ENCODE results near the gene RCBTB2.
A peak's percentile ranks its signal among the peaks of the same experiment; 100 is the strongest.

RCBTB2 gene

GRCh38 chr13:48564056-48564455 lies 31.2 kb upstream of the RCBTB2 start:
- DNase-seq (ENCODE audit: extremely low read depth in 1 of 2, low read depth in 1 of 2): no peak

- DNase-seq (ENCODE audit: extremely low read depth in 1 of 2, low read depth in 1 of 2): no peak
Observed at GRCh38 chr13:48563626-48564025, 30.7 kb upstream of the RCBTB2 start.

- peak; percentile 20 to 61 for DNase-seq (ENCODE audit: extremely low read depth in 1 of 2, low read depth in 1 of 2)
Observed at GRCh38 chr13:48562296-48563066, 29.6 kb upstream of the RCBTB2 start.

- no peak for DNase-seq (ENCODE audit: extremely low read depth in 1 of 2, low read depth in 1 of 2)
Observed at GRCh38 chr13:48561466-48562235, 28.8 kb upstream of the RCBTB2 start.

GRCh38 chr13:48560657-48561337 lies 27.9 kb upstream of the RCBTB2 start:
- no peak for DNase-seq (ENCODE audit: extremely low read depth in 1 of 2, low read depth in 1 of 2)

- DNase-seq (ENCODE audit: extremely low read depth in 1 of 2, low read depth in 1 of 2): no peak
Observed at GRCh38 chr13:48559638-48560320, 26.9 kb upstream of the RCBTB2 start.

- no peak for DNase-seq (ENCODE audit: extremely low read depth in 1 of 2, low read depth in 1 of 2)
Observed at GRCh38 chr13:48556817-48557216, 23.9 kb upstream of the RCBTB2 start.

GRCh38 chr13:48555441-48555840 lies 22.6 kb upstream of the RCBTB2 start:
- no peak for DNase-seq (ENCODE audit: extremely low read depth in 1 of 2, low read depth in 1 of 2)

GRCh38 chr13:48551329-48551728 lies 18.4 kb upstream of the RCBTB2 start:
- no peak for DNase-seq (ENCODE audit: extremely low read depth in 1 of 2, low read depth in 1 of 2)

- DNase-seq (ENCODE audit: extremely low read depth in 1 of 2, low read depth in 1 of 2): no peak
Observed at GRCh38 chr13:48549658-48550057, 16.8 kb upstream of the RCBTB2 start.

GRCh38 chr13:48547663-48548092 lies 14.8 kb upstream of the RCBTB2 start:
- no peak for DNase-seq (ENCODE audit: extremely low read depth in 1 of 2, low read depth in 1 of 2)

- DNase-seq (ENCODE audit: extremely low read depth in 1 of 2, low read depth in 1 of 2): no peak
Observed at GRCh38 chr13:48545608-48546007, 12.7 kb upstream of the RCBTB2 start.

GRCh38 chr13:48542581-48543341 lies 9.9 kb upstream of the RCBTB2 start:
- DNase-seq (ENCODE audit: extremely low read depth in 1 of 2, low read depth in 1 of 2): no peak

- no peak for DNase-seq (ENCODE audit: extremely low read depth in 1 of 2, low read depth in 1 of 2)
Observed at GRCh38 chr13:48542138-48542537, 9.3 kb upstream of the RCBTB2 start.

GRCh38 chr13:48539550-48539949 lies 6.7 kb upstream of the RCBTB2 start:
- no peak for DNase-seq (ENCODE audit: extremely low read depth in 1 of 2, low read depth in 1 of 2)

GRCh38 chr13:48536621-48537250 lies 3.9 kb upstream of the RCBTB2 start:
- DNase-seq (ENCODE audit: extremely low read depth in 1 of 2, low read depth in 1 of 2): no peak

- no peak for DNase-seq (ENCODE audit: extremely low read depth in 1 of 2, low read depth in 1 of 2)
Observed at GRCh38 chr13:48535766-48536165, 2.9 kb upstream of the RCBTB2 start.

- no peak for DNase-seq (ENCODE audit: extremely low read depth in 1 of 2, low read depth in 1 of 2)
Observed at GRCh38 chr13:48534911-48535501, 2.1 kb upstream of the RCBTB2 start.

GRCh38 chr13:48533961-48534600 lies 1.2 kb upstream of the RCBTB2 start:
- DNase-seq (ENCODE audit: extremely low read depth in 1 of 2, low read depth in 1 of 2): no peak

All from stimulated activated CD8-positive, alpha-beta memory T cell treated with anti-CD3 and anti-CD28 coated beads, Interleukin-7, amount 100 ng/mL, for 48 hours (primary cell).